ENCODE measurements around the gene BLVRA. TPM values are rescaled to one million over a fixed set of nuclear protein-coding genes. Genes with fewer than 3 reads are reported as not detected.

BLVRA gene
- total RNA-seq, 1 donor from 2014 or later = 65.6 TPM

DNA sequence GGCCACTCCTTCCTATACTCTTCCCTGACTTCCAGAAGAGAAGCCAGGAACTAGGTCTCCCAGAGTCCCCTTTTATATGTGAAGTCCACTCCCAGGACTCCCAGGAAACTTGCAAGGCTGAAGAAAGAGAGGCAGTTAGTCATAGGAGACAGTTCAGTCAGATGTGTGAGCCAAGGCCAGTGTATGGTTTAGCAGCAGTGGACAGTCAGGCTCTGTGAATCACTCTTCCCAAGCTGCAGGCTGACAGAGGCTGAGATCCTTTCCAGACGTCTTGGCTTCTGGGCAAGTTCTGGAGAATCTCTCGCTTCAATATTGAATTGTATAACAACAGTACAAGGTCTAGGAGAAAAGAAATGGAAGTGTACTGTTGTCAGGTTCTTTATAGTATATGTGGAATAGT lies 26.9 kb downstream of the BLVRA start:
- TF ChIP-seq POLR2A (IDR thresholded peaks at IDR 0.05) (no peak), POLR2AphosphoS5 (IDR thresholded peaks at IDR 0.05; ENCODE audit: insufficient read depth in 1 of 2, low read depth in 1 of 2) (no peak)
- TF ChIP-seq, protein P1, sequence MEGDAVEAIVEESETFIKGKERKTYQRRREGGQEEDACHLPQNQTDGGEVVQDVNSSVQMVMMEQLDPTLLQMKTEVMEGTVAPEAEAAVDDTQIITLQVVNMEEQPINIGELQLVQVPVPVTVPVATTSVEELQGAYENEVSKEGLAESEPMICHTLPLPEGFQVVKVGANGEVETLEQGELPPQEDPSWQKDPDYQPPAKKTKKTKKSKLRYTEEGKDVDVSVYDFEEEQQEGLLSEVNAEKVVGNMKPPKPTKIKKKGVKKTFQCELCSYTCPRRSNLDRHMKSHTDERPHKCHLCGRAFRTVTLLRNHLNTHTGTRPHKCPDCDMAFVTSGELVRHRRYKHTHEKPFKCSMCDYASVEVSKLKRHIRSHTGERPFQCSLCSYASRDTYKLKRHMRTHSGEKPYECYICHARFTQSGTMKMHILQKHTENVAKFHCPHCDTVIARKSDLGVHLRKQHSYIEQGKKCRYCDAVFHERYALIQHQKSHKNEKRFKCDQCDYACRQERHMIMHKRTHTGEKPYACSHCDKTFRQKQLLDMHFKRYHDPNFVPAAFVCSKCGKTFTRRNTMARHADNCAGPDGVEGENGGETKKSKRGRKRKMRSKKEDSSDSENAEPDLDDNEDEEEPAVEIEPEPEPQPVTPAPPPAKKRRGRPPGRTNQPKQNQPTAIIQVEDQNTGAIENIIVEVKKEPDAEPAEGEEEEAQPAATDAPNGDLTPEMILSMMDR (IDR thresholded peaks at IDR 0.05) = no peak
- no peaks in the 10 kb centered on the region for H3K27me3 ChIP-seq
- peaks cover 16% of the 10 kb centered on the region for H3K4me1 ChIP-seq
- no peaks in the 10 kb centered on the region for H3K9me3 ChIP-seq
- intact Hi-C loops (cut with DNase I) = no loop called here
- peaks cover 0 to 22% of the 10 kb centered on the region in 2 donors for H3K36me3 ChIP-seq
- no peak overlapping the region for H3K27ac ChIP-seq
- no peak for DNase-seq (ENCODE audit: extremely low spot score in 2 of 2)
- no peak overlapping the region for H3K4me3 ChIP-seq

DNA sequence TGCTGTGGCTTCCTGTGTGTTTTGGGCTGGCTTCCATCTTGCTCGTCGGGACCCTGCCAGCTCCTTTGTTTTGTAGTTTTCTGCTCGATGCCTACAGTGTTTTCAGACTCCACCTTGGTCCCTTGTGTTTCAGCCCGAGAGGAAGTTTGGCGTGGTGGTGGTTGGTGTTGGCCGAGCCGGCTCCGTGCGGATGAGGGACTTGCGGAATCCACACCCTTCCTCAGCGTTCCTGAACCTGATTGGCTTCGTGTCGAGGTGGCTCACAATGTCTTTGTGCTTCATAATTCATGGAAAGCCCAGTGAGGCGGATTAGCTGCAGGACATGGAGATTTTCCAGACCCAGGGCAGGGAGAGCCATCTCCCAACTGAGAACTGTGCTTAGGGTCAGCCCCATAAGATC lies 29.3 kb downstream of the BLVRA start:
- H3K27ac ChIP-seq = no peak overlapping the region
- intact Hi-C loops (cut with DNase I) = no loop called here
- H3K36me3 ChIP-seq = peaks cover 0 to 43% of the 10 kb centered on the region in 2 donors
- no peaks in the 10 kb centered on the region for H3K9me3 ChIP-seq
- H3K4me1 ChIP-seq = peaks cover 12% of the 10 kb centered on the region
- TF ChIP-seq POLR2AphosphoS5 (IDR thresholded peaks at IDR 0.05; ENCODE audit: insufficient read depth in 1 of 2, low read depth in 1 of 2) = no peak
- TF ChIP-seq, protein P1 (IDR thresholded peaks at IDR 0.05) = no peak
- no peak for TF ChIP-seq POLR2A (IDR thresholded peaks at IDR 0.05)
- H3K27me3 ChIP-seq = no peaks in the 10 kb centered on the region
- no peak overlapping the region for H3K4me3 ChIP-seq
- no peak for DNase-seq (ENCODE audit: extremely low spot score in 2 of 2)

DNA sequence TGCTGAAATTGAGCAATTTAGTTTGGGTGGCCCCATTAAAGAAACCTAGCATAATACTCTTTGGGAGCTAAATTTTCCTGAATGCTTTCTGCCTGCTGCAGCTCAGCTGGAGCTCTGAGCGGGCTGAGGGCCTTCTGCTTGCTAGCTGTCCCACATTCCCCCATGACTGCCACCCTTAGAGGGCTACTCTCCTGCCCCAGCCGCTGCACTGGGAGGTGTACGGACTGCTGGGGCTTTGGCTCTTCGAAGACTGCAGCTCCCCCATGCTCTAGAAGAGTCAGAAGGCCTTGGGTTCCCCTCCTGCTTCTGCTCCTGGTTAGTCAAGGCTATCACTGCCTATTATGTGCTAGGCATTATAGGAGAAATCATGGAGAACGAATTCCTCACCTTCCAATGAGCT lies 31.5 kb downstream of the BLVRA start:
- Histone ChIP-seq H3K4me3 (no peak overlapping the region), H3K36me3 (peaks cover 0 to 60% of the 10 kb centered on the region in 2 donors), H3K27me3 (no peaks in the 10 kb centered on the region), H3K4me1 (peaks cover 4% of the 10 kb centered on the region), H3K27ac (no peak overlapping the region), H3K9me3 (no peaks in the 10 kb centered on the region)
- intact Hi-C loops (cut with DNase I) = no loop called here
- DNase-seq (ENCODE audit: extremely low spot score in 2 of 2) = no peak
- TF ChIP-seq, protein P1 (IDR thresholded peaks at IDR 0.05) = no peak
- TF ChIP-seq POLR2A (IDR thresholded peaks at IDR 0.05) (no peak), POLR2AphosphoS5 (IDR thresholded peaks at IDR 0.05; ENCODE audit: insufficient read depth in 1 of 2, low read depth in 1 of 2) (no peak)

DNA sequence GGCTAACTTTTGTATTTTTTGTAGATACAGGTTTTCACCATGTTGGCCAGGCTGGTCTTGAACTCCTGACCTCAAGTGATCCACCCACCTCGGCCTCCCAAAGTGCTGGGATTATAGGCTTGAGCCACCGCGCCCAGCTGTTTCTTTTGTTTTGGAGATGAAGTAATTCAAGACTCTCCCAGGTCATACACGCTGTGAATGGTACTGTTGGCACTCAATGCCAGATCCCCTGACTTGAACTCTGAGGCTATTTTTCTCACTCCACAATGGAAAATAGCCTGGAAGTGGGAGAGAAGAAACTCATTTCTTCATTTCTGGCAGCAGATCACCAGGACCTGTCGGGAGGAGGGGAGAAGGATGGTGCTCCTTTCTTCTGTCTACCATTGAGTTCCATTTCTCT lies 32.4 kb downstream of the BLVRA start:
- DNase-seq (ENCODE audit: extremely low spot score in 2 of 2) = no peak
- no peaks in the 10 kb centered on the region for H3K27me3 ChIP-seq
- H3K4me1 ChIP-seq = no peaks in the 10 kb centered on the region
- intact Hi-C loops (cut with DNase I) = no loop called here
- TF ChIP-seq POLR2A (IDR thresholded peaks at IDR 0.05) = no peak
- TF ChIP-seq, protein P1 (IDR thresholded peaks at IDR 0.05) = no peak
- no peak for TF ChIP-seq POLR2AphosphoS5 (IDR thresholded peaks at IDR 0.05; ENCODE audit: insufficient read depth in 1 of 2, low read depth in 1 of 2)
- H3K27ac ChIP-seq = no peak overlapping the region
- H3K36me3 ChIP-seq = peaks cover 0 to 63% of the 10 kb centered on the region in 2 donors
- H3K4me3 ChIP-seq = no peak overlapping the region
- H3K9me3 ChIP-seq = no peaks in the 10 kb centered on the region

DNA sequence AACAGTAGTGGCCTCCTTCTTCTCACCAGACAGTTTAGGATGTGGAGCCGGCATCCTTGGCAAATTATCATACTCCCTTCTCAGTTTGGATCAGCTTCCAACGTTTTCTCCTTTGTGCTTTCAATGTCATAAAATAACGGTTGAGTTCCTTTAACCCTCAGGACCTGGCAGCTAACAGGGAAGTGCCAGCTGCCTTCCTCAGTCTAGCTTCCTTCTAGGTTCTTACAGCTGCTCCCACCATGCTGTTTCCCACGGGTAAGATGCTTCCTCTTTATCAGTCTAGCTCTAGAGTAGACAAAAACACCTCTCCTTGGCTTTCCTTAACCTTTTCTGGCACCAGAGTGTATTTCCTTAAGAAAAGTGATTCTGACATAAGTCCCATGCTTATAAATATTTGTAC lies 33.2 kb downstream of the BLVRA start:
- DNase-seq (ENCODE audit: extremely low spot score in 2 of 2) = no peak
- TF ChIP-seq POLR2A (IDR thresholded peaks at IDR 0.05) = no peak
- TF ChIP-seq, protein P1 (IDR thresholded peaks at IDR 0.05) = no peak
- no peak for TF ChIP-seq POLR2AphosphoS5 (IDR thresholded peaks at IDR 0.05; ENCODE audit: insufficient read depth in 1 of 2, low read depth in 1 of 2)
- H3K4me1 ChIP-seq = no peaks in the 10 kb centered on the region
- no peak overlapping the region for H3K27ac ChIP-seq
- no peaks in the 10 kb centered on the region for H3K27me3 ChIP-seq
- H3K4me3 ChIP-seq = no peak overlapping the region
- H3K9me3 ChIP-seq = no peaks in the 10 kb centered on the region
- intact Hi-C loops (cut with DNase I) = no loop called here
- peaks cover 0 to 63% of the 10 kb centered on the region in 2 donors for H3K36me3 ChIP-seq
